HG02870 (cell line): ENCODE data around the gene UVSSA.
"Not testable (repeated sequence)": the region's sequence is repeated elsewhere in the genome, so short reads cannot be mapped to it uniquely, and the experiment has no call there.

Experiments used
- ATAC-seq: cut with Tn5 transposase; IDR thresholded peaks from one replicate; pipeline ENCODE4 v1.9.1; 2021; ENCODE audit warnings: mild to moderate bottlenecking, moderate library complexity; ENCODE audit not compliant: unreplicated experiment

Gene UVSSA

GRCh38 chr4:1385373-1386340, 38.6 kb downstream of the UVSSA start:
- ATAC-seq: no peak

- ATAC-seq: not testable (repeated sequence)
Measured at GRCh38 chr4:1393363-1393762, 46.4 kb downstream of the UVSSA start.

- ATAC-seq: no peak
Measured at GRCh38 chr4:1393866-1394265, 46.9 kb downstream of the UVSSA start.

- not testable (repeated sequence) for ATAC-seq
Measured at GRCh38 chr4:1394554-1395388, 47.8 kb downstream of the UVSSA start.

- not testable (repeated sequence) for ATAC-seq
Measured at GRCh38 chr4:1395389-1395820, 48.4 kb downstream of the UVSSA start.

GRCh38 chr4:1395941-1396805, 49.2 kb downstream of the UVSSA start:
- no peak for ATAC-seq

- no peak for ATAC-seq
Measured at GRCh38 chr4:1396806-1397455, 49.9 kb downstream of the UVSSA start.

GRCh38 chr4:1398681-1399507, 51.9 kb downstream of the UVSSA start:
- ATAC-seq: no peak

- no peak for ATAC-seq
Measured at GRCh38 chr4:1399508-1400190, 52.6 kb downstream of the UVSSA start.

- ATAC-seq: no peak
Measured at GRCh38 chr4:1400191-1400805, 53.3 kb downstream of the UVSSA start.

- ATAC-seq: no peak
Measured at GRCh38 chr4:1400831-1401408, 53.9 kb downstream of the UVSSA start.

- ATAC-seq: no peak
Measured at GRCh38 chr4:1401409-1402020, 54.5 kb downstream of the UVSSA start.

- ATAC-seq: no peak
Measured at GRCh38 chr4:1402021-1402515, 55.1 kb downstream of the UVSSA start.

- no peak for ATAC-seq
Measured at GRCh38 chr4:1402516-1403091, 55.6 kb downstream of the UVSSA start.

- no peak for ATAC-seq
Measured at GRCh38 chr4:1403177-1403583, 56.2 kb downstream of the UVSSA start.

GRCh38 chr4:1403591-1404572, 56.9 kb downstream of the UVSSA start:
- ATAC-seq: no peak
